ENCODE results near the gene LARGE2.

The LARGE2 gene

DNA sequence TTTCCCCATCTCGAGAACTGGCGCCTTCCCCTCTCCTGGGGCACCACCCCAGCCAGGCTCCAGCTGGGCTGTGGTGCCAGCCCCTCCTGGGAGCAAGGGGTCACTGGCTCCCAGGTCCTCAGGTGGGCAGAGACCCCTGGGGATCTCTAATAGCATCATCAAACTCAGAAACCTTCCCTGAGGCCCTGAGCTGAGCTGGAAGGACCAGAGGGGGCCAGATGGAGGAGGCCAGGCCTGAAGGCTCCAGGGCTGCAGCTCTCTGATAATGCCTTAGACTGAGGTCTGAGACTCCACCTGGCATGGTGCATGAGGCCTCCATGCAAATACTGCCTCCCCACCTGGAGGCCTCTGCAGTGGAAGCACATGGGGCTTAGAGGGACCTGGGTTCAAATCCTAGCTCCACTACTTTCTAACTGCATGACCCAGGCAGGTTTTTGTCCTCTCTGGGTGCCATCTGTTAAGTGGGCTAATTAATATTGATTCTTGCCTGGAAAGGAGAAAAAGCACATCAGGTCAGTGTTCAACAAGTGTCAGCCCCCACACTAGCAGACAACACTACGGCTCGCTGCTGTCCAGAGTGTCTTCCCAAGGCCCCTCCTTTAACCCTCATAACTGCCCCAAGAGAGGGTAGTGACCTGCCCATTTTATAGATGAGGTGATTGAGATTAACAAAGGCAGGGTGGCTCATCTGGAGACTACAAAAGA lies 35.5 kb upstream of the LARGE2 start:
- ChIA-PET POLR2A (interaction anchor here (0.5 kb wide), 1 partner anchor 377 kb away, joined by 3 read pairs; no protein-coding TSS in a partner anchor), CTCF (interaction anchor here (1.0 to 1.2 kb wide), 3 partner anchors 14 to 36 kb away, joined by 3 read pairs; no protein-coding TSS in a partner anchor)
- TF ChIP-seq, protein P1, sequence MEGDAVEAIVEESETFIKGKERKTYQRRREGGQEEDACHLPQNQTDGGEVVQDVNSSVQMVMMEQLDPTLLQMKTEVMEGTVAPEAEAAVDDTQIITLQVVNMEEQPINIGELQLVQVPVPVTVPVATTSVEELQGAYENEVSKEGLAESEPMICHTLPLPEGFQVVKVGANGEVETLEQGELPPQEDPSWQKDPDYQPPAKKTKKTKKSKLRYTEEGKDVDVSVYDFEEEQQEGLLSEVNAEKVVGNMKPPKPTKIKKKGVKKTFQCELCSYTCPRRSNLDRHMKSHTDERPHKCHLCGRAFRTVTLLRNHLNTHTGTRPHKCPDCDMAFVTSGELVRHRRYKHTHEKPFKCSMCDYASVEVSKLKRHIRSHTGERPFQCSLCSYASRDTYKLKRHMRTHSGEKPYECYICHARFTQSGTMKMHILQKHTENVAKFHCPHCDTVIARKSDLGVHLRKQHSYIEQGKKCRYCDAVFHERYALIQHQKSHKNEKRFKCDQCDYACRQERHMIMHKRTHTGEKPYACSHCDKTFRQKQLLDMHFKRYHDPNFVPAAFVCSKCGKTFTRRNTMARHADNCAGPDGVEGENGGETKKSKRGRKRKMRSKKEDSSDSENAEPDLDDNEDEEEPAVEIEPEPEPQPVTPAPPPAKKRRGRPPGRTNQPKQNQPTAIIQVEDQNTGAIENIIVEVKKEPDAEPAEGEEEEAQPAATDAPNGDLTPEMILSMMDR (IDR thresholded peaks at IDR 0.05; ENCODE audit: control extremely low read depth, extremely low read depth, low read depth, missing control alignments), result no peak
- no peak for DNase-seq (ENCODE audit: extremely low spot score)

DNA sequence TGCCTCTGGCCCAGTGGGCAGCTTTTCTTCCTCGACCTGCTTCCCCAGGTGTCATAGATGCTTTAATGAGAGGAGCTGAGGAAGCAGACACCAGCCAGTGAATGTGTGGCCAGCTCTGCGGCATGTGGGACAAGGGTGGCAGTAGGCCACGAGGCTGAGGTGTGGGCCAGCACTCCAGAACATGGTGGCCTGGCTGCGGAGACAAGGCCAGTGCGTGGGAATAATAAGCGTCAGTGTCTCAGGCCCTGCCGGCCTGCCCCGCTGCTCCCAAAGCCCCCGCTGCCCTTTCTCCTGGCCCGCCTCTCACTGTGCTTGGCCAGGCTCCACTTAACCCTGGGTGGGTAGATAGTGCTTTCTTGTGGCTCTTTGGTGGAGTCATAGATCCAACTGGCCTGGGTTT lies 34.9 kb upstream of the LARGE2 start:
- ChIA-PET CTCF (interaction anchor here (1.1 to 1.2 kb wide), 2 partner anchors 37 to 116 kb away, joined by 3 read pairs; no protein-coding TSS in a partner anchor), POLR2A (no interaction called here)
- DNase-seq (ENCODE audit: extremely low spot score), result no peak
- TF ChIP-seq, protein P1 (IDR thresholded peaks at IDR 0.05; ENCODE audit: control extremely low read depth, extremely low read depth, low read depth, missing control alignments), result no peak

DNA sequence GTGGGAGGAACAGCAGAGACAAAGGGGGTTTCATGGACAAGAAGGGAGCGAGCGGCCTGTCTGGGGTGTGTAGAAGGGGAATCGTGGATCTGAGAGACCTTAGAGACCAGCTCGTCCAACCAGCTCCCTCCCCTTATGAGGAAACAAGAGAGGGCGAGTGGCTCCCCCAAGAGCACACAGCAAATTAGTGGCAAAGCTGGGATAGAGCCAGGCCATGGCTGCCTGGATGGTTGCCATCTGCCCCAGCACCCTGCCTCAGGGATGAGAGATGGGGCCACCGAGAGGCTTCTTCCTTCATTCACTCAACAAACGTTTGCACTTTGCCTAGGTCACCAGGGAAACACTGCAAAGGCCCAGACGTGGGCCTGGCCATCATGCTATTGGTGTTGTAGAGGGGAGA lies 32.9 kb upstream of the LARGE2 start:
- ChIA-PET CTCF (interaction anchor here (0.9 to 1.2 kb wide), 3 partner anchors 16 to 26 kb away, joined by 3 to 4 read pairs (median 4); no protein-coding TSS in a partner anchor), POLR2A (no interaction called here)
- TF ChIP-seq, protein P1 (IDR thresholded peaks at IDR 0.05; ENCODE audit: control extremely low read depth, extremely low read depth, low read depth, missing control alignments), result no peak
- DNase-seq (ENCODE audit: extremely low spot score), result no peak

DNA sequence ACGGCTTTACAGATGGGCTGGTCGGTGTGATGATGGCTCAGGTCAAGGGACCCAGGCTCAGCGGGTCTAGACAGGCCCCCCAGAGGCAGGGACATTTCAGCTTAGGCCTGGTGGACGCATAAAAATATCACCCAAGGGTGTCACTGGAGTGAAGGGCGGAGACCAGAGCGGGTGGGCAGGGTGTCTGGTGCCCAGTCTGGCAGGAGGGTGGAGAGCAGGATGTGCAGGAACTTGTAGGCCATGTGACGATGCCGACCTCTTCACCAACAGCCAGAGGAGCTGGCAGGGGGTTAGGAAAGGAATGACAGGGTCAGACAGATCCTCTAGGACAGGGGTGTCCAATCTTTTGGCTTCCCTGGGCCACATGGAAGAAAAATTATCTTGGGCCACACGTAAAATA lies 32.5 kb upstream of the LARGE2 start:
- POLR2A ChIA-PET, result no interaction called here
- CTCF ChIA-PET, result interaction anchor here (0.9 to 1.2 kb wide), 4 partner anchors 16 to 75 kb away, joined by 3 to 4 read pairs (median 4); no protein-coding TSS in a partner anchor
- no peak for DNase-seq (ENCODE audit: extremely low spot score)
- TF ChIP-seq, protein P1 (IDR thresholded peaks at IDR 0.05; ENCODE audit: control extremely low read depth, extremely low read depth, low read depth, missing control alignments), result no peak

DNA sequence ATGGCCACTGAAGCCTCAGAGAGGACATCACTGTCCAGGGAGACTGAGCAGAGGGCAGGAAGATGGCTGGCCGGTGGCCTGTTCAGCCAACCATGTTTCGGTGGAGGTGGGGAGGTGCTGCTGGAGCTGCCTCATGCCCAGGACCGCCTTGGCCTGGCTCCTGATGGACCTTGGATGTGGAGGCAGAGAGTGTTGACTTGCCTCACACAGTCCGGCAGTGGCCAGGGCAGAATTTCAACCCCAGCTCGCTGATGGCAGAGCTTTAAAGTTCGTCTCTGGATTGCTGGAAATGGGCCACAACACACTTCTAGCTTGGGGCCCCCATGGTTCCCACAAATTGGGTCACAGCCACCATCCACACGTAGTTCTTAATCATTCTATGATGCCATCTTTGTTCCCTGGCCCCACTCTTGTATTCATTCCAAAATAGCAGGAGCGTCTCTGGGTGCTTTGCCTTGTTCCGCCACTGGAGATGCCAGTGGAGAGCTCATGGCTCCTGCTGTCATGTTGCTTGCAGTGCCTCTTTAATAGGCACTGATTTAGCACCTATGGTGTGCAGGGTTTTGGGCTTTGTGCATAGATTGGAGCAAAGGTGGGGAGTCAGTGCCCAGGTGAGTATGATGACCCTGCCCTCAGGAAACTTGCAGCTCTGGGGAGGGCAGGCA lies 31.4 kb upstream of the LARGE2 start:
- no peak for DNase-seq (ENCODE audit: extremely low spot score)
- POLR2A ChIA-PET, result no interaction called here
- CTCF ChIA-PET, result interaction anchor here (1.0 kb wide), 1 partner anchor 74 kb away, joined by 3 read pairs; no protein-coding TSS in a partner anchor
- TF ChIP-seq, protein P1 (IDR thresholded peaks at IDR 0.05; ENCODE audit: control extremely low read depth, extremely low read depth, low read depth, missing control alignments), result no peak

DNA sequence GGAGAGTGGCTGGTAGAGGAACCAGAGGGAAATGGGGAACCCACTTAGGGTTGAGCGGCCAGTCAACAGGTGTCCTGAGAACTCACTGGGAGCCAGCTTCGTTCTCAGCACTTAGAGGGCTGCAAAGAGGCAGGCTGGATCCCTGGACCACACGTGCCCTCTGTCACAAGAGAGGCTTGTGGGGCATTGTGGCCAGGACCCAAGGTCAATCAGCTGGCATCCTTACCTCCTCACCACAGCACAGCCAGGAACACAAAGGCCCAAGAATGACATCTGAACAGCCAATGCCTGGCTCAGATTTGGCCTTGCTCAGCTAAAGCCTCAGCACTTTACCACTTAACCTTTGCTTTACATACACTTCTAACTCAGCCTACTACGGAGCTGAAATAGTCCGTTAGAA lies 29.6 kb upstream of the LARGE2 start:
- ChIA-PET CTCF (interaction anchor here (1.0 kb wide), 1 partner anchor 72 kb away, joined by 3 read pairs; no protein-coding TSS in a partner anchor), POLR2A (no interaction called here)
- TF ChIP-seq, protein P1 (IDR thresholded peaks at IDR 0.05; ENCODE audit: control extremely low read depth, extremely low read depth, low read depth, missing control alignments), result no peak
- DNase-seq (ENCODE audit: extremely low spot score), result no peak
